ENCODE data around the gene SLC43A1.

SLC43A1 gene

DNA sequence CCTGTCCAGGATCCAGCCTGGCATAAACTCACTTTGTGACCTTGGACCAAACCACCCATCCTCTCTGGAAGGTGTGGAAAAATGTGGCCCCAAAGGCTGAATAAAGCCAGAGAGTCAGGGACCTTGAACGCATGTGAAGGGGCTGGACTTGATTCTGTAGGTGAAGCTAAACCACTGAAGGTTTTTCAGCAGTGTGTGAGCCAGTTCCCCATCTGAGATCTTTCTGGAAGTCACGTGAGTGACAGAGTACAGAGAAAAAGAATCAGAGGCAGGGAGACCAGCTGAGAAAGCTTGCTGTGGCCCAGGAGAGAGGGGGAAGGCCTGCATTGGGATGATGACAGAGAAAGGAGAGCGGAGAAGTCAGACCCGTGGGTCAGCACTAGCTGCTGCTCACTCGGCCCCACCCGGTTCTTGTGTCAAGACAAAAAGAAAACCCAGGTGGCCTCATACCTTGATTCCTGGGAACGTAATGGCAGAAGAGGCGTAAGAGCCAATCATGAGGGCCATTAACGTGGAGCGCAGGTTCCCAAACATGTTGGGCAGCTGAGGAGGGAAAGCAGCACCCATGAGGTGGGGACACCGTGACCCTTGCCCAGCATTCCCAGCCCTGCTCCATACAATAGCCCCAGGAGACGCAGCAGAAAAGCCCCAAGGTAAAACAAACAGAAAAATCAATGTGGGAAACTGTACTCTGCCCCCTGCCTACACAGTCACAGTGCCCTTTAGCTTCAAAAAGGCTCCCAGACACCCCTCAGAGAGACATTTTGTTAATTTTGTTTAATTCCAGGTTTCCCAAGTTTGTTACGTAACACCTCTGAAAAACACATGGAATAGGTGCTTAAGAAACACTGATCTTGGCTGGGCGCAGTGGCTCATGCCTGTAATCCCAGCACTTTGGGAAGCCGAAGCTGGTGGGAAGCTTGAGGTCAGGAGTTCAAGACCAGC is 17.9 kb downstream of the SLC43A1 start:
- DNase-seq (ENCODE audit: low spot score): no peak

DNA sequence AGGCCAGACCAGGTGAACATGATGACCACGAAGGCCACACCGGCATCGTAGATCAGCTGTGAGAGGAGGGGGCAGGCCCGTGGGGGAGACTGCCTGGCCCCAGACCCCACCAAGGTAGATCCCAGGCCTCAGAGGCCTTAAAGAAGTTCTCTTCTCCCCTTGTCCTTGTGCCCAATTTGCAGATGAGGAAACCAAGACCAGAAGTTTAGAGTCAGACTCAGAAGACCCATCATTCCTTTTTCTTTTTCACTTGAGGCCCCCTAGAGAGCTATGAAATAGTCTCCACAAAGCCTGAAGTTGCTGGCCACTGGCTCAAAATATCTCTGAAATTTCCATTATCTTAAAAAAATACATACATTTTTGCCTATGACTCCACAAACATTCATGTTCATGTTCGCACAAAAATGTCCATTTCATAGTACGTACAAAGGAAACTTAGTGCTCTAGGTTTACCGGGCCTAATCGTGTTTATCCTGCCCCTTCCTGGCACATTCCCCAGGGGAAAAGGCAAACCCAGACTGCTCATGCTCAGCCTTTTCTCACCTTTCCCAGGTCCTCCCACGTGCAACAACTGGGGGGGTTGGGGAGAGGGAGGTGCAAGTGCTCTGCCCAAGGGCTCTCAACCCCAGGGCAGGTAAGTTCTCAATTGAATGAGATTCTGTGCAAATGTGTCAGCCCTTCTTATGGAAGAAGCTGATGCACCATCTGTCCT is 19.2 kb downstream of the SLC43A1 start:
- no peak for DNase-seq (ENCODE audit: low spot score)

DNA sequence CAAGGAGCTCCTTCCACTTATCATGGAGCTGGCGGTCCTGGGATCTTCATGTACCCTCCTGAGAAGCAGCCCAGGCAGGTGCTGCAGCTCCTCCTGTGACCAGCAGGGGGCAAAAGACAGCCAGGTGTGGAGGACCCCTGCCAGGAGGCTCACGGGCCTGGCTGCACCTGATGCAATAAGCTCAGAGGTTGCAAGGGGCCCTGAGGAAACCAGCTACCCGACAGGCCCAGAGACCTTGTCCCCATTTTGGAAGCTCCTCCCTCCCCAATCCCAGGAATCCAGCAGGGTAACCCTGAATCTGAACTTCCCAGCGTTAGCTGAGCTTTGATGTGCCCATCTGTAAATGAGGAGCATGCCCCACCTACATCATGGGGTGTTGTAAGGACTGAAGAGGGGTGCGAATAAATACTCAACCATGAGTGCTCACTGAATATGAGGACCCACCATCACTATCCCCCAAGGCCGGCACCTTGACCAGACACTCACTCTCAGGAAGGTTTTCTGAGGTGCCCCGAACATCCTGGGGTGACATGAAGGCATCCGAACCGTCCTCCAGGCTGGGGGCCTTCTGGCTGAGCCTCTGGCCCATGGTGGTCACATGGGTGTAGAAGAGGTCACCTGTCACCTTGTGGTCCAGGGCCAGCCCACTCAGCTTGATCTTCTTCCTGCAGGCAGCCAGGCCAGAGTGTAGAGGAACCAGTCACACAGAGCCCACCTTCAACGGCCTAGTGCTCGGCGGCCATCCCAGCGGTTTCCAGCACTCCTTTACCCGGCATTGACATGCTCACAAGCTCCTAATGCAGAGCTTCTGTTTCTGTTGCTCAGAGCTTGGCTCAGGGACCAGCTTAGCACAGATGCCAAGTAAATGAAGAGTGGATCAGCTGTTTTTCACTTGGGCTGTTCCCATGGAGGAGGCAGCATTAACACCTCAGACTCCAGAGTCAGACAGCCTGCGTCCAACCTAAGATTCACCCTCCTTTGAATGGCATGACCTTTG is 21.7 kb downstream of the SLC43A1 start:
- DNase-seq (ENCODE audit: low spot score): no peak

DNA sequence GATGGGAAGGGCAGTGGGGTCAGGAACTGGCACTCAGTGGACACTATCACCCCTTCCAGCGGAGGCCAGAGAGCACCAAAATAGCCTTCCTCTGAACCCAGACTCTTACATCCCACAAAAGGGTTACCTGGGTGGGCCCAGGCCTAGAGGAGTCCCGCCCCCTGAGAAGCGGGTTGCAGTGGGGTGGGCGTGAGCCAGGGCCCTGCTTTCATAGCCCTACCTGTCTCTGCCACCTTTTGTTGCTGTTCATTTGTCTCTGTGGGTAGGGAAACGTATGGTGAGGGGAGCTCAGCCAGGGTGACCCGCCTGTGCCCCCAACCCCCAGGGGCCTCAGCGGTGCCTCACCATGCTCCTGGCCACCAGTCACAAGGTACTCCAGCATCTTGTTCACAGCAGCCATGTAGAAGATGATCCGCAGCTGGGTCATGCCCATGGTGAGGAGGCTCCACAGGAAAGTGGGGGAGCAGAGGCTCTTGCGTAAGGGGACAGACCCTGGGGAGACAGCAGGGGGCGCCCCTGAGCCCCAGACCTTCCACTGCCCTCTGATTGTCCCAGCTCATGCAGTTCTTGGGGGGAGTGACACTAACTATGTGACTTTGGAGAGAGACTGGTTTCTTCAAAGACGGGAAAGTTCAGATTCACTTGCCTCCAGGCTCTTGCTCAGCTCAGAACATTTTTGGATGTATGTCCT is 24.0 kb downstream of the SLC43A1 start:
- peak; percentile 51 for DNase-seq (ENCODE audit: low spot score)

DNA sequence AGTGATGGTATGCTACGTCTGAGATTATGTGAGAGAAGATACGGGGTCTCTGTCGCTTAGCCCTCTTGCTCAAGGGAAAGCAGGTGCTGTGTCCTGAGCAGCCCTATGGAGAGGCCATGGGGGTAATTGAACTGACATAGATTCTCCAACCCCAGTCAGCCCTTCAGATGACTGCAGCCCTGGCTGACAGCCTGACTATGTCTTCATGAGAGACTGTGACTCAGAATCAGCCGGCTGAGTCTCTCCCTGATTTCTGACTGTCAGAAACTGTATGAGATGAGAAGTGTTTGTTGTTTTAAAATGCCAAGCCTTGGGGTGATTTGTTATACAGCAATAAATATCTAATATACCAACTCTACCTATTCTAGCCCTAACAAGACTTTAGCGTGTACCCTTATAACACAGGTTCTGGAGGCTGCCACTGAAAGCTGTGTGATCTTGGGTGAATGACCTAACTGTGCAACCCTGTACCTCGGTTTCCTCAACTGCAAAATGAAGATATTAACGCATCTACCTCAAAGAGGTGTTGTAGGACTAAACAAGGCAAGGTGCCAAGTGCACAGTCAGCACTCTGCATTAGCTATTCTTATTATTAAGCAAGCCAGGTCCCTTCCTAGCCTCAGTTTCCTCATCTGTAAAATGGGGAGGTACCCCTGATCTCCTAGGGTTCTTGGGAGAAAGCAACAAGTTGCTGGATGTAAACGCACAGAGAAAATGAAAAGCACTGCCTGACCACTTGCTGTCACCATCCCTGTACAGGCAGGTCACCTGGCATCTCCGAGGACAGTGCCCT is 24.9 kb downstream of the SLC43A1 start:
- DNase-seq (ENCODE audit: low spot score): peak; percentile 48

DNA sequence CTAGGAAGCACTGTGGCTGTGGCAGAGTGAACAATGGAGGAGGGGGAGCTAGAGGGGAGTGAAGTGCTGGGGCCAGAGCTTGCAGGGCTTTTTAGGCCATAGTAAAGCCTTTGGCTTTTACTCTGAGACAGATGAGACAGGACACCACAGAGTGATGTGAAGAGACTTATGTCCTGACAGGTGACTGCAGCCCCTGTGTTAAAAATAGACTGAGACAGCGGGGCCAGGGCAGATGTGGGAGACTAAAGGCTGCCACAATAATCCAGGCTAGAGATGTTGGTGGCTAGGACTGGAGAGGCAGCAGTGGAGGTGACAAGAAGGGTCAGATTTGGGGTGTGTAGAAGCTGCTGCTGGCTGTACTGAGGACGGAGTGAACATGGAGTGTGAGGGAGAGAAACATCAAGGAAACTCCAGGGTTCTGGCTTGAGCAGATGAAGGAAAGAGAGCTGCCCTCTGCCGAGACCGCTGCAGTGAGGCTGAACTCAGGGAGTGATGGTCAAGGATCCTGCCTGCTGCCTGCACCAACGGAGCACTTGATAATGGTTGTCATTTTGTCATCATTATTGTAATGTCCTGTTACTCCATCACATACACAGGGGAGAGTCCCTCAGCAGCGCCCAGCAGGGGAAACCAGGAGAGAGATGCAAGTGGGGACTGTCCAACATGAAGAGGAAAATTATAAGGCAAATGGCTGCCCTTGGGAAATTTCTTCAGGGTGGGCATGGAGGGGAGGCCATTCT is 27.4 kb downstream of the SLC43A1 start:
- DNase-seq (ENCODE audit: low spot score): no peak

DNA sequence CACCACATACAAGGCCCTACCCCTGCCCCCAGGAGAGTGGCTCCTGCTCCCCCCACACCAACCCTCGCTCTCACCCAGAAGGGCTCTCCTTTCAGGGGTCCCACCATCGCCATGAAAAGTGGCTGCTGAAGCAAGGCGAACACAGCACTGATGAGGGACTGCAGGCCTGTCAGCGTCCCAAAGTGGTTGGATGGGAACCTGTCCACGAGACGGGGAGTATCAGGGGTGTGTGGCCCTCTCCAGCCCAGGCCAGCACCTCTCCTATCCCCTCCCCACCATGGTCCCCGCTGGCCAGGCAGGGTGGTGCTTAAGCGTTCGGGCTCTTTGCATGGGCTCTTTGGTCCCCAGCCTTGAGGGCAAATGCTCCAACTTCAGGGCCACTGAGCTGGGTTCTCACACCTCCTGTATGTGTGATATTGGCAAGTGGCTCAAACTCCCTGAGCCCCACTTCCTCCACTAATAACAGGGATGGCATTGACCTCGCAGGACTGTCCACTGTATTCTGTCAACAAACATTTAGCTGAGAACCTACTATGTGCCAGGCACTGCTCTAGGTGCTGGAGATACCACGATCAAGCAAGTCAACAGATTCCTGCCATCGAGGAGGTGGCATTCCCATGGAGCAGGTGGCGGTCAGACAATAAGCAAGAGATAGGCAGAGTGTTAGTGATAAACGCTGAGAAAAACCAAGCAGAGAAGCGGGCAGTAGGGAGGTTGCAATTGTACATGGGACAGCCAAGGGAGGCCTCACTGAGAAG is 28.3 kb downstream of the SLC43A1 start:
- DNase-seq (ENCODE audit: low spot score): no peak

DNA sequence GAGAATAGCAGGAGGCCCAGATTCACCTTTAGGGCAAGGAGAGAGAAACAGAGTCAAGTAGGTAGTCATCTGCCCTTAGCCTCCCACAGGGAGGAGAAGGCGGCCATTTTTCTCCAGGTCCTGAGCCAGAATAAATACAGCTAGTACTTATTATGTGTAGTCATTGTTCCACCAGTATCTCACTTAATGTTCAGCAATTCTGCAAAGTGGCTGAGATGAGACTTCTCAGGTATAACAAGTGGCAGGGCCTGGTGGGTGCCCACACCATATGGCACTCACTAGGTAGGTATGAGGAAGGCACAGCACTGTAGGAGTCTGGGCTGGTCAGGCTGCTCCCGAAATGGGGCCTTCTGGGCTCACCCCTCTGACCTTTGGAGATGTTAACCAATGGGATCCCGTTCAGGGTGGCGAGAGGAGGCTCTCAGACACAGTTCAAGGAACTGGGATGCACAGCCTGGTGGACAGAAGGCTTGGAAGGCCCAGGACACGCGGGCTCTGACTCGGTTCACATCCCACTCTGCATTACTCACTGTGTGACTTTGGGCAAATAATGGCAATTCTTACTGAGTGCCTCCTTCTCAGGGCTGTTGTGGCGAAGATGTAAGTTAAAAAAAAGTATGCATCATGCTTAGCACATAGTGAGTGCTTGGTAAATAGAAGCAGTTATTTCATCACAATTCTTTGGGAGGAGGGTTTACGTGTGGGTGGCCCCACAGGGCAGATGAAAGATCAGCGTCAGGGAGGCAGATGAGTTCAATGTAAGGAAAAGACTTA is 30.1 kb downstream of the SLC43A1 start:
- DNase-seq (ENCODE audit: low spot score): no peak

DNA sequence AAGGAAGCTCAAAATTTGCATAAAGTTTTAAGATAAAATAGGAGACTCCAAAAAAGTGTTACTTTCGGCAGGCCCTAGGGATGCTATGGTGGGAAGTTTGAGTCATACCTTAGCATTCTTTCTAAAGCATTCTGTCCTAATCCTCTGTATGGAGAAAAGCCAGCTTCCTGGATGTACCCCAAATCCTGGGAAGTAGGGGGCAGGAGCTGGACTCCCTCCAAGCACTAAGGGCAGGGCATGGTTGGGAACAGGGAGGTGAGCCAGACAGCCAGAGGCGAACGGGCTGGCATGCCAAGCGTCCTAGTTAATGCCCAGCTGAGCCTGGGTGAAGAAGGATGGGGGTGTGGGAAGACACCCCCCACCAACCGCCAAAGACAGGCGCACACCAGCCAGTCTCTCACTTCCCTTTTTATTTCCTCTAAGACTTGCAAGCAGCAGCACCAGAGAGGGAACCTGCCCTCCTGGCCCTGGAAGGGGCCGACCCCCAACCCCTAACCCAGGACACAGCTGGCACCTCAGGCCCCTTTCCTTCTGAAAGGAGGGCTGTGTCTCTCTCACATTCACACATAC is 31.3 kb downstream of the SLC43A1 start:
- no peak for DNase-seq (ENCODE audit: low spot score)

DNA sequence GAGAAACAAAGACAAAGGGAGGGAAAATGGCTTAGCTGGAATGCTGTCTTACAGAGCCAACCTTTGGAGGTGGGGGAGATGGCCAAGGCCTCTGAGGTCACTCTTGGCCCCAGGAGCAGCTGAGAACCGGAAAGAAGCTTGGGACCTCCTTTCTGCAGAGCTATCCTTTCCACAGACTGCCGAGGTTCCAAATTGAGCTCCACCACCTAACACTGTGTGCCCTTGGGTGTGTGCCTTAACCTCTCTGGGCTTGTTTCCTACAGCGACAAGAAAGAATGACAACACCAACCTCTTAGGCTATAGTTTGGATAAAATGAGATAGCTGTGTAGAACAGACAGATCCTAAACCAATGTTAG is 32.0 kb downstream of the SLC43A1 start:
- DNase-seq (ENCODE audit: low spot score): no peak

DNA sequence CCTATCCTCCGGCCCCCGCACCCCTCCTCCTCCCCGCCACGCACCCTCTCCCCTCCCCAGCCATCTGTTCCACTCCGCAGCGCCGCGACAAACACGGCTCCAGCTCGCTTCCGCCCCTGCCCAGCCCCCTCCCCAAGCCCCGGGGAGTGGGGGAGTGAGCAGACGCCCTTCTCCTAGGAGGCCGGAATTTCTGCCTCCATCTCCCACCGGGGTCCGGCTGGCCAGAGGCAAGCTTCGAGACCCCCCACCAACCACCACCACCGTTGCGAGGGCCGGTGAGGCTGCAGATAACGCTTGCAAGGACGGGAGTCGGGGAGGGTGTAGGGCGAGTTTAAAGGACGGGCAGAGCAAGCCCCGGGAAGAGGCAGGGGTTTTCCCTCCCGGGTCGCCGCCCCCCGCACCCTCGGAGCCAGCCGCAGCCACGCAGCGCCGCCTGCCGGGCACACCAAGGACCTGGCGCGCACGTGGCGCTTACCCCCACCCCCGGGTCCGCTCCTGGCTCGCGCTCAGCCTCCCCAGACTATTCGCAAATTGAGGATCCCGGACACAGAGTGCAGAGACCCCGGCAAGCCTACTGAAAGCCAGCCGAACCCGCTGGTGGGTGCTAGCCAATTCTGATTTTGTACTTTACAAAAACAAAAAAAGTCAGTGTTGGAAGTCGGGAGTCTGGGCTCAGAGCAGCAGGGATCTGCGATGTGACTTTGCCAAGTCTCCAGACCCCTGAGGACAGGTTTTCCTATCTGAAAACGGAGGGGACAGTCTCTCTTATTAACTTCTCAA is 32.5 kb downstream of the SLC43A1 start:
- DNase-seq (ENCODE audit: low spot score): peak; percentile 82

DNA sequence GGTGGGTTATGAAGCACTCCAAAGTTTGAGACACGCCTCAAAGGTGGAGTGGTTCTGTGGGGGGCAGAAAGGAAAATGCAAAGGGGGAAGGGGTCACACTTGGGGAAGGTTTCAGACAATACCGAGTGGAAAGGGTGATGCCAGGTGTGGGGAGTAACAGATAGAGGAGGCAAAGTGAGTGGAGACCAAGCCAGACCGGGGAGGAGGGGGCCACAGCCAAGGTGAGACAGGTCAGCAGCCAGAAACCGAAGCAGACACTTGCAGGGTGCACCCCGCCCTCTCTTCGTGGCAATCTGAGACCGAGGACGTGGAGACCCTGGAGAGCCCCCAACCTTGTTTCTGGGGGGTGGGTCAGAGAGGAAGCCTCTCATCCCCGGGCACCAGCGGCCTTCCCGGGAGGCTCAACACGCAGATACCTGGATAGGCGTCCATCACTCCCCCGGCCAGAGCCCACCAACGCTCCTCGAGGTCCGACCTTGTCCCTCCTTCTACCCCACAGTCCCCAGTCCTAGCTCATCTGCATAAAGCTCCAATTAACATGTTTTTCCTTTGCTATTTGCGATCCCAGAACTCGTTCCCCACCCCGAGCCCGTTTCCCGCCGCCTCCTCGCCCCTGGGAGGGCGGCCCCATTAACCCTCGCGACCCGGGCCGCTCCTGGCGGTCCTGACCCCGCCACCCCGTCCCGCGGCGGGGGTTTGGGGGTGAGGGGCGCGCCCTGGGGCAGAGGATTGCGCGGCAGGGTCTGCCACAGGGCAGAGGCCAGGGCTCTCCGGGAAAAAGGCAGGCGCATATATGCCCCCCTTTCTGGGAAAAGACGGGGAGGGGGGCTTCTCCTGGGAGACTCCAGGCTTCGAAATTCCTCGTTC is 33.4 kb downstream of the SLC43A1 start:
- no peak for DNase-seq (ENCODE audit: low spot score)

DNA sequence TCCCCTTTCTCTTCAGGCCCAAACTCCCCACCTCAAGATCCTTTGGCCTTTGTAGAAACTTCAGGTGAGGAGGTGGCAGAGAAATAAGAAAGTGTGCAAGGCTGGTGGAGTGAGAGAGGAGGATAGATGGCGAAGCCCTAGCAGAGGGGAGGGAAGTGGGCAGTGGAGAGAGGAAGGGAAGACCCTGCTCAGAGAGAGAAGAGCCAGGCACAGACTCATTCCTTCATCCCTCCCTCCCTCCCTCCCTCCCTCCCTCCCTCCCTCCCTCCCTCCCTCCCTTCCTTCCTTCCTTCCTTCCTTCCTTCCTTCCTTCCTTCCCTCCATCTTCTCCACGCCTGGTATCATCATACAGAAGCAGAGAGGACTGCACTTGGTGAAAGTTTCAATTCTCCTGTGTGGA is 34.2 kb downstream of the SLC43A1 start:
- no peak for DNase-seq (ENCODE audit: low spot score)

DNA sequence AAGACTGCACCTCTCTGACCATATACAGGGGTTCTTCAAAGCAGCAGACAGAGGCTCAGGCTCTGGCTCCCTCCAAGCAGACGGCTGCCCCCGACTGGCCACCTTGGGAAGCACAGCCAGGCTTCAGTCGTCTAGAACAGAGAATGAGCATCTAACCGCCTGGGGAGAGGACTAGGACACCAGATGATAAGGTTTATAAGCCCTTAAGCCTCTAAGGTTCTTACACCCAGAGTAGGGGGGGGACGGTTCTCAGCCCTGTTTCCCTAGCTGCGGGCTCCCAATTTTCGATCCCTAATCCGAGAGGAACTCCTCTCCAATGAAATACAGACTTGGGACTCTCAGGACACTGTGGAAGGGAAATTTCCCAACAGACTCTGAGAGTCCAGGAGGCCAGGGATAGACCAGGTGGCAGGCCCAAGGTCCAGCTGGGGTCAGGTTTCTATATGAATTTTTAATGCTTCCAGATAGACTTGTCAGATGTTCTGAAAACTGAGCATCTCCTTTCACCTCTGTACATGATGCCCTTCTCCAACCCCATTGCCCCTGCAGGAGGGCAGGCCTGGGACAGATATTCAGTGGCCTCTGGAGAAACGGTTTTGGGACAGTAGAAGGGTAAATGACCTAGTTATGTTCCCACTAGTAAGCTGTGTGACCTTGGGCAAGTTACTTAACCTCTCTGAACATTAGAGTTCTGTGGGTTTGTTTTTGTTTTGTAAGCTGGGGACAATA is 34.9 kb downstream of the SLC43A1 start:
- DNase-seq (ENCODE audit: low spot score): peak; percentile 85

DNA sequence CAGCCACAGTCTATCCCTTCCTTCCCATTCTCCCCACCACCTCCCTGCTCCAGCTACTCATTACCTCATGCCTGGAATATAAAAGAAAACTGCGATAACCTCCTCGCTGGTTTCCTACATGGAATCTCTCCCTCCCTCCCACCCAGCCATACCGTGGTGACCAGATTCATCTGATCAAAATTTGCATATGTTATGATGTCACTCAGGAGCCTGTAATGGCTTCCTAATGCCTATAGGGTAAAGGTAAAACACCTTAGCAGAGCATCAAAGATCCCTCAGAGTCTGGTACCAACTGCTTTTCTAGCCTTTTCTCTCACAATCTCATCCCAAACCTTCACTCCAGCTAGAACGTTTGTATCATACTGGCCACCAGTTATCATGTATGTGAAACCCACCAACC is 35.6 kb downstream of the SLC43A1 start:
- no peak for DNase-seq (ENCODE audit: low spot score)

All from AG08396 (cell line).